BJ (cell line): ENCODE data around the gene ZNF681. TPM values are rescaled to one million over a fixed set of nuclear protein-coding genes. Genes with fewer than 3 reads are reported as not detected.

Experiments
- CTCF ChIA-PET: fragments of 350-600 bp; formaldehyde crosslinking; extraction: SDS; loops from one replicate; lab custom pipeline; 2021; ENCODE audit warnings: antibody characterized with exemption, inconsistent platforms; lab: Yijun Ruan, JAX
- POLR2A ChIA-PET: fragments of 300-600 bp; sonication (Branson Sonifier 250); formaldehyde crosslinking; extraction: SDS; loops from one replicate; lab custom pipeline; 2021; ENCODE audit warnings: antibody characterized with exemption; lab: Charles Lee
- DNase-seq: peaks from one replicate; pipeline ENCODE4 v3.0.0-alpha.2; 2011; ENCODE audit warnings: low read depth
- H3K27me3 ChIP-seq: 2 replicates; pipeline ENCODE4 v1.6.0; 2011; ENCODE audit warnings: low read length; ENCODE audit not compliant: control insufficient read depth, insufficient read depth
- H3K36me3 ChIP-seq: 2 replicates; pipeline ENCODE4 v1.5.1; 2011; ENCODE audit warnings: low read length; ENCODE audit not compliant: control insufficient read depth, insufficient read depth
- H3K4me3 ChIP-seq: 2 replicates; pipeline ENCODE4 v1.5.1; 2011; ENCODE audit warnings: low read depth, mild to moderate bottlenecking, control low read depth, low read length
- CTCF ChIP-seq: IDR thresholded peaks from 2 replicates; pipeline ENCODE4 v1.5.1; 2011; ENCODE audit warnings: low read depth, mild to moderate bottlenecking, control low read depth, inconsistent platforms, low read length, moderate library complexity; ENCODE audit not compliant: insufficient read depth
- polyA plus RNA-seq: library from polyadenylated mRNA; depleted of rRNA; stranded (reverse); fragments of >200 nt; gene quantifications from 2 replicates; pipeline ENCODE4 v1.2.3, GENCODE V29; 2011

Gene ZNF681
- polyA plus RNA-seq, 1 experiment = 0.04 TPM

GRCh38 chr19:23789246-23789645 lies 30.6 kb upstream of the ZNF681 start:
- Histone ChIP-seq H3K4me3 (no peak overlapping the region), H3K27me3 (no peaks in the 10 kb centered on the region), H3K36me3 (no peaks in the 10 kb centered on the region)
- ChIA-PET CTCF (no interaction called here), POLR2A (no interaction called here)
- DNase-seq = no peak
- no peak for TF ChIP-seq CTCF

DNA sequence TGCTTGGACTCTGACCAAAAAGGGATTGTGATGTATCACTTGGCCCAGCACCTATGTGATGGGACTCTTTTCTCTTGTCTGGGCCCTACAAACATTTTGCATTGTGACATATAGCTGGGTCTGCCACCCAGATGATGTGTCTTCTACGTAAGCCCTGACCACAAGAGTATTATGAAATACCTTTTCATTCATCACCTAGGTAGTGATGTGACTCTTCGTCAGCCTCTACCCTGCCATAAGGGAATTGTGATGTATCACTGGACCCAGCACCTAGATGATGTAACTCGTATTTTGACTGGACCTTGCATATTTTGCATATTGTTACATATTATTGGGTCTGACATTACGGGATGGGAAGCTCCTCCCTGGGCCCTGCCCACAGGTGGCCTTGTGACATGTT lies 29.7 kb upstream of the ZNF681 start:
- POLR2A ChIA-PET = no interaction called here
- Histone ChIP-seq H3K36me3 (no peaks in the 10 kb centered on the region), H3K27me3 (no peaks in the 10 kb centered on the region), H3K4me3 (no peak overlapping the region)
- CTCF ChIA-PET = no interaction called here
- no peak for DNase-seq
- no peak for TF ChIP-seq CTCF

DNA sequence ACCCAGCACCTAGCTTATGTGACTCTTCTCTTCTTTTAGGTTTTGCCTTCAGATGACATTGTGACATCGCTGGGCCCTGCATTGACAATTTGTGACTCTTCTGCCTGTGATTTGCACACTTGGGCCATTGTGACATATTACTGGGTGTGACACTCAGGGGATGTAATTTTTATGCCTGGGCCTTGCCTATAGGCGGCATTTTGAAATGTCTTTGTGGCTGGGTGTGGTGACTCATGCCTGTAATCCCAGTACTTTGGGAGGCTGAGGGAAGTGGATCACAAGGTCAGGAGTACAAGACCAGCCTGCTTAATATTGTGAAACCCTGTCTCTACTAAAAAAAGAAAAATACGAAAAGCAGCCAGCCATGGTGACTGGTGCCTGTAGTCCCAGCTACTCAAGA lies 28.4 kb upstream of the ZNF681 start:
- no peaks in the 10 kb centered on the region for H3K36me3 ChIP-seq
- TF ChIP-seq CTCF = no peak
- CTCF ChIA-PET = no interaction called here
- H3K4me3 ChIP-seq = no peak overlapping the region
- POLR2A ChIA-PET = no interaction called here
- DNase-seq = no peak
- no peaks in the 10 kb centered on the region for H3K27me3 ChIP-seq

DNA sequence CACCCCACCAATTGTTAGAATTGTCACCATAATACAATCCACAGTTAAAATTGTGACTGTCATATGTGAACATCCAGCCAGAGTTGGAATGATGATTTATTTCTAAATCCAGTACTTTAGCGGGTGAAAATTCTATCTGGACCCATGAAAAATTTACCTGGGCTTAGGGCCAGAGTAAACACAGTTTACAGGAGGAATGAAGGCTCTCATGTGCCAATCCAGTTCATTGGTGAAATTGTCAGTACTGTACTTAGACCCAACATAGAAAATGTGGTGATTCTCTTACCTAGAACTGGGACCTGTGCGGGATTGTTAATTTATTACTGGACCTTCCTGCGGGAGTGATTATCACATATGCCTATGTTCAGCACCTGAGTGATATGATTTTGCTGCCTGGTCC lies 27.3 kb upstream of the ZNF681 start:
- Histone ChIP-seq H3K4me3 (no peak overlapping the region), H3K36me3 (no peaks in the 10 kb centered on the region), H3K27me3 (no peaks in the 10 kb centered on the region)
- DNase-seq = no peak
- no peak for TF ChIP-seq CTCF
- ChIA-PET CTCF (no interaction called here), POLR2A (no interaction called here)

DNA sequence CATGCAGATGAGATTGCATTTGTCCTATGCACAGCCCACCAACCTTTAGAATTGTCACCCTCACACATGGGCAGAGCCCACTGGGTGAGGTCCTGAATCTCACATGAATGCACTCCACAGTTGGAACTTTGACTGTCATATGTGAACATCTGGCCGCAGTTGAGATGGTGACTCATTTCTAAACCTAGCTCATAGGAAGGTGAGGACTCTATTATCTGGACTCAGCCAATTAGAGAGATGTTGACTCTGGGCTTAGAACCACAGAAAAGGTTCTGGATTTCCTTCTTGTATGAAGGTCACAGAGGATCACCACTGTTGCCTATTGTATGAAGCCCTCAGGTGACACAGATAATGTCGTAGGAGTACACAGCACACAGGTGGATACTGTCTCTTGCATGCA lies 25.6 kb upstream of the ZNF681 start:
- CTCF ChIA-PET = no interaction called here
- no peak for DNase-seq
- Histone ChIP-seq H3K36me3 (no peaks in the 10 kb centered on the region), H3K27me3 (no peaks in the 10 kb centered on the region), H3K4me3 (no peak overlapping the region)
- POLR2A ChIA-PET = no interaction called here
- no peak for TF ChIP-seq CTCF

DNA sequence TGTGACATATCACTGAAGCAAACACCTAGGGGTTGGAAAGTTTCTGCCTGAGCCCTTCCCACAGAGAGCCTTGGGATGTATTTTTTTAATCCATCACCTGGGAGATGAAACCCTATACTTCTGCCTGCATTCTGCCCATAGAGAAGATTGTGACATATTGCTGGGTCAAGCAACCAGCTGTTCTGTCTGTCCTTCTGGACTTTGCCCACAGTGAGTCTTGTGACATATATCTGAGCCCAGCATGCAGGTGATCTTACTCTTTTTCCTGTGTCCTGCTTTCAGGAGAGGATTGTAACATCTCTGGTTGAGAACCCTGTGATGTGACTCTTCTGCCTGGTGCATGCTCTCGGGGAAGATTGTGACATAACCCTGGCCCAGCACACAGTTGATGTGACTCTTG lies 24.9 kb upstream of the ZNF681 start:
- no peak for DNase-seq
- Histone ChIP-seq H3K4me3 (no peak overlapping the region), H3K27me3 (no peaks in the 10 kb centered on the region), H3K36me3 (no peaks in the 10 kb centered on the region)
- ChIA-PET POLR2A (no interaction called here), CTCF (no interaction called here)
- no peak for TF ChIP-seq CTCF
